ENCODE results near the gene CD5L. TPM values are rescaled to one million over a fixed set of nuclear protein-coding genes. Genes with fewer than 3 reads are reported as not detected.

CD5L gene
- total RNA-seq, 2 donors from 2014 or later, result not detected

DNA sequence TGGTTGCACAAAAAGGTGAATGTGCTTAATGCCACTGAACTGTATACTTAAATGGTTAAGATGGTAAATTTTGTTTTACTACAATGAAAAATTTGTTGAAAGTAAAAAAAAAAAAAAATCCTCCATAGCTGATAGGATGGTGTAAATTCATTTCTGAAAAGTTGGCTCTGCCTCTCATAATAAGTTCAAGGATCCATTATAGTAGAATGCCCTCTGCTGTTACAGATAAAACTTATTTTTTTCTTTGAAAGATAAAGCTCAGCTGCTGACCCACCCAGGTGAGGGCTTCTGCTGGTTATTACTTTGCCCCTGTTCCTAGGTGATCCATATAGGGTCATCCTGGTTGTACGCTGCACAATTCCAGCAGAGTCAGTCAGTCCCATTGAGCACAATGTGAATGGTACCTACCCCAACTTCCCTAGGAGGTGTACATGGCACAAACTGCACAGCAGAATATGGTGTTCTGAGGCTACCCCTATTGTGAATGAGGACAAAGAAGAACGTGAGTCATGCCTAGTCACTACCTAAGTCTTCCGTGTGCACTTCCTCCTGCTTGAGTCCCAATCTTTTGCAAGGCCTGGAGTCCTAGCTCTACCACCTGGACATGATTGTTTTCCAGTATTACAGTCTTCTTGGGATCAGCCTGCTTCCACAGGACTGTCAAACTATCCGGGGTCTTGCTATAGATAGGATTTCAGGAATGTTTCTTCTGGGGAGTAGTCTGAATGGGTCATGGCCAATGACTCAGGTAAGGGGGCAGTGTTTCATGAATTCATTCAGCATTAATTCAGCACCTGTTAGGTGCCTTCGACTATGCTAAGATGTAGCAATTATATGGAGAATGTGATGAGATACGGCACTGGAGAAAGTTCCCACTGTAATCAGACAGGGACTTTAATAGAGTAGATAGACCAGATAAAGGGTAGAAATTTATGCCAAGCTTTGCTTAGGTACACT lies 20.8 kb upstream of the CD5L start:
- Mint-ChIP-seq H3K27me3 (ENCODE audit: insufficient read depth) (no peaks in the 10 kb centered on the region), H3K36me3 (ENCODE audit: low read depth) (no peaks in the 10 kb centered on the region), H3K9me3 (no peaks in the 10 kb centered on the region), H3K27ac (no peak overlapping the region), H3K4me1 (no peaks in the 10 kb centered on the region), H3K4me3 (no peak overlapping the region)
- Histone ChIP-seq H3K9me3 (ENCODE audit: control insufficient read depth, low read length) (no peaks in the 10 kb centered on the region), H3K4me3 (ENCODE audit: low read length) (no peak overlapping the region), H3K9ac (ENCODE audit: extremely low read depth, low read length, poor library complexity, severe bottlenecking) (no peak overlapping the region), H3K27ac (ENCODE audit: low read depth, low read length) (no peak overlapping the region), H3K4me1 (ENCODE audit: control insufficient read depth, insufficient read depth, low read length) (no peaks in the 10 kb centered on the region), H3K27me3 (ENCODE audit: control insufficient read depth, insufficient read depth, low read length, poor library complexity, severe bottlenecking) (no peaks in the 10 kb centered on the region), H3K36me3 (ENCODE audit: control insufficient read depth, insufficient read depth, low read length) (no peaks in the 10 kb centered on the region)
- 90 to 97% methylated on average over 6 of the region's 6 CpGs for WGBS, 2 experiments (ENCODE audit: insufficient coverage in 1 of 2, insufficient read length in 1 of 2)
- TF ChIP-seq CTCF (conservative IDR thresholded peaks at IDR 0.05), result no peak
- DNase-seq, result no peak

DNA sequence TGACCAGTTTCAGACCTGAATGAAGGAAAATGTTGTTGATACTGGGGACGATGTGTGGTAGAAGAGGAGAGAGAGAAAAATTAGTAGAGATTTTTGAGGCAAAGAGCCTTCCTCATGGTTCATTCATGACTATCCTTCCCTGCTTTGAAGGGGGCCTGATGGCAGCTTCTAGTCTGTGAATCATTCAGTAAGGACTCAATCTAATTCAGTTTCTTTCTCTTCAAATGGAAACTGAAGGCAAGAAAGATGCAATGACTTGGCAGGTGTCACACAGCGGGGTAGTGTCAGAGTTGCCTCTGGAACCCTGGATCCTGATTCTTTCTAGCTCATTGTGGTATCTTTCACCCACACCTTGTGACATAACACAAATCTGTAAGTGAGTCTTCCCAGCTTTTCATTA lies 14.9 kb upstream of the CD5L start:
- WGBS, 2 experiments (ENCODE audit: insufficient coverage in 1 of 2, insufficient read length in 1 of 2), result 82% methylated on average over 2 of the region's 2 CpGs; no CpG with 5 or more reads in 1 of the 2 experiments

GRCh38 chr1:157852476-157852875 lies 10.9 kb upstream of the CD5L start:
- Histone ChIP-seq H3K4me1 (ENCODE audit: control insufficient read depth, insufficient read depth, low read length) (no peaks in the 10 kb centered on the region), H3K27me3 (ENCODE audit: control insufficient read depth, insufficient read depth, low read length, poor library complexity, severe bottlenecking) (no peaks in the 10 kb centered on the region), H3K4me3 (ENCODE audit: low read length) (no peak overlapping the region), H3K36me3 (ENCODE audit: control insufficient read depth, insufficient read depth, low read length) (no peaks in the 10 kb centered on the region), H3K9ac (ENCODE audit: extremely low read depth, low read length, poor library complexity, severe bottlenecking) (no peak overlapping the region), H3K9me3 (ENCODE audit: control insufficient read depth, low read length) (no peaks in the 10 kb centered on the region), H3K27ac (ENCODE audit: low read depth, low read length) (no peak overlapping the region)
- no peaks in the 10 kb centered on the region for H3K27me3 Mint-ChIP-seq (ENCODE audit: insufficient read depth)
- H3K4me1 Mint-ChIP-seq, result no peaks in the 10 kb centered on the region
- H3K9me3 Mint-ChIP-seq, result no peaks in the 10 kb centered on the region
- no peak for DNase-seq
- no peak for TF ChIP-seq CTCF (conservative IDR thresholded peaks at IDR 0.05)
- H3K36me3 Mint-ChIP-seq (ENCODE audit: low read depth), result no peaks in the 10 kb centered on the region
- no peak overlapping the region for H3K4me3 Mint-ChIP-seq
- no peak overlapping the region for H3K27ac Mint-ChIP-seq
- 86 to 87% methylated on average over 3 of the region's 3 CpGs for WGBS, 2 experiments (ENCODE audit: insufficient coverage in 1 of 2, insufficient read length in 1 of 2)

More for the DNA sequence above, 14.9 kb upstream of the CD5L start:
- Histone ChIP-seq H3K4me1 (ENCODE audit: control insufficient read depth, insufficient read depth, low read length) (no peaks in the 10 kb centered on the region), H3K27me3 (ENCODE audit: control insufficient read depth, insufficient read depth, low read length, poor library complexity, severe bottlenecking) (no peaks in the 10 kb centered on the region), H3K9ac (ENCODE audit: extremely low read depth, low read length, poor library complexity, severe bottlenecking) (no peak overlapping the region), H3K36me3 (ENCODE audit: control insufficient read depth, insufficient read depth, low read length) (no peaks in the 10 kb centered on the region), H3K4me3 (ENCODE audit: low read length) (no peak overlapping the region), H3K9me3 (ENCODE audit: control insufficient read depth, low read length) (no peaks in the 10 kb centered on the region), H3K27ac (ENCODE audit: low read depth, low read length) (no peak overlapping the region)
- H3K36me3 Mint-ChIP-seq (ENCODE audit: low read depth), result no peaks in the 10 kb centered on the region
- H3K27ac Mint-ChIP-seq, result no peak overlapping the region
- no peaks in the 10 kb centered on the region for H3K9me3 Mint-ChIP-seq
- H3K4me1 Mint-ChIP-seq, result no peaks in the 10 kb centered on the region
- DNase-seq, result no peak
- no peak for TF ChIP-seq CTCF (conservative IDR thresholded peaks at IDR 0.05)
- no peak overlapping the region for H3K4me3 Mint-ChIP-seq
- no peaks in the 10 kb centered on the region for H3K27me3 Mint-ChIP-seq (ENCODE audit: insufficient read depth)
